ENCODE results near the gene RNF222. TPM values are rescaled to one million over a fixed set of nuclear protein-coding genes. Genes with fewer than 3 reads are reported as not detected.

Gene RNF222
- total RNA-seq, 1 donor: not detected

GRCh38 chr17:8413938-8414337, 16.3 kb upstream of the RNF222 start:
- TF ChIP-seq CTCF (IDR thresholded peaks at IDR 0.05; ENCODE audit: insufficient read depth, low read length): no peak
- no peak overlapping the region for H3K4me3 ChIP-seq (ENCODE audit: low read depth, low read length)
- DNase-seq (ENCODE audit: low read depth): no peak

- DNase-seq (ENCODE audit: low read depth): no peak
- no peak overlapping the region for H3K4me3 ChIP-seq (ENCODE audit: low read depth, low read length)
- no peak for TF ChIP-seq CTCF (IDR thresholded peaks at IDR 0.05; ENCODE audit: insufficient read depth, low read length)
Measured at GRCh38 chr17:8413328-8413727, 15.7 kb upstream of the RNF222 start.

GRCh38 chr17:8412089-8412488, 14.5 kb upstream of the RNF222 start:
- no peak overlapping the region for H3K4me3 ChIP-seq (ENCODE audit: low read depth, low read length)
- TF ChIP-seq CTCF (IDR thresholded peaks at IDR 0.05; ENCODE audit: insufficient read depth, low read length): no peak

GRCh38 chr17:8410883-8411238, 13.2 kb upstream of the RNF222 start:
- no peak for TF ChIP-seq CTCF (IDR thresholded peaks at IDR 0.05; ENCODE audit: insufficient read depth, low read length)
- H3K4me3 ChIP-seq (ENCODE audit: low read depth, low read length): no peak overlapping the region
- no peak for DNase-seq (ENCODE audit: low read depth)

More at GRCh38 chr17:8412089-8412488, 14.5 kb upstream of the RNF222 start:
- DNase-seq (ENCODE audit: low read depth): no peak

GRCh38 chr17:8409966-8410882, 12.6 kb upstream of the RNF222 start:
- H3K4me3 ChIP-seq (ENCODE audit: low read depth, low read length): no peak overlapping the region
- DNase-seq (ENCODE audit: low read depth): peak; percentile 92
- peak; percentile 79 for TF ChIP-seq CTCF (IDR thresholded peaks at IDR 0.05; ENCODE audit: insufficient read depth, low read length)

- DNase-seq (ENCODE audit: low read depth): no peak
- no peak overlapping the region for H3K4me3 ChIP-seq (ENCODE audit: low read depth, low read length)
- TF ChIP-seq CTCF (IDR thresholded peaks at IDR 0.05; ENCODE audit: insufficient read depth, low read length): no peak
Measured at GRCh38 chr17:8408371-8408770, 10.7 kb upstream of the RNF222 start.

All from fibroblast of the aortic adventitia (primary cell).